Left forelimb (tissue), 1 donor: ENCODE data around the gene FAM78A.
"Not testable (repeated sequence)": the region's sequence is repeated elsewhere in the genome, so short reads cannot be mapped to it uniquely, and the experiment has no call there.

ENCODE experiments used
- DNase-seq: peaks from one replicate; pipeline ENCODE4 v3.0.0-alpha.2; 2018; ENCODE audit warnings: low spot score

FAM78A gene

GRCh38 chr9:131281119-131281965, 5.0 kb upstream of the FAM78A start:
- no peak for DNase-seq

DNA sequence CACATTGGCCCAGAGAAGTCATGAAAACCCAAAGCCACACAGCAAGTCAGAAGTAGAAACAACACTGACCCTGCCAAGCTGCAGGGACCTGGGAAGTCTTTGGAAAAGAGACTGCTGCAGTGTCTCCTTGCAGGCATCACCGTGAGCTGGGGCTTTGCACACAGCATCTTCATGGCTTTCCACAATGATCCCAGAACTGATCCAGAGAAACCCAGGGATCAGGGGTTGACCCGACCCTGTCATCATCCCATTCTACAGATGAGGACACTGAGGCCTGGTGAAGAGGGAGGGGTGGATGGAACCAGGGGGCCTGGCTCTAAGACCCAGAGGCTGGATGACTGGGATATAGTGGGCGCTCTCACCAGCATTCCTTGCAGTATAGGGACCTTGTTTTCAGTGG, 4.3 kb upstream of the FAM78A start:
- no peak for DNase-seq

GRCh38 chr9:131279863-131280570, 3.7 kb upstream of the FAM78A start:
- no peak for DNase-seq

DNA sequence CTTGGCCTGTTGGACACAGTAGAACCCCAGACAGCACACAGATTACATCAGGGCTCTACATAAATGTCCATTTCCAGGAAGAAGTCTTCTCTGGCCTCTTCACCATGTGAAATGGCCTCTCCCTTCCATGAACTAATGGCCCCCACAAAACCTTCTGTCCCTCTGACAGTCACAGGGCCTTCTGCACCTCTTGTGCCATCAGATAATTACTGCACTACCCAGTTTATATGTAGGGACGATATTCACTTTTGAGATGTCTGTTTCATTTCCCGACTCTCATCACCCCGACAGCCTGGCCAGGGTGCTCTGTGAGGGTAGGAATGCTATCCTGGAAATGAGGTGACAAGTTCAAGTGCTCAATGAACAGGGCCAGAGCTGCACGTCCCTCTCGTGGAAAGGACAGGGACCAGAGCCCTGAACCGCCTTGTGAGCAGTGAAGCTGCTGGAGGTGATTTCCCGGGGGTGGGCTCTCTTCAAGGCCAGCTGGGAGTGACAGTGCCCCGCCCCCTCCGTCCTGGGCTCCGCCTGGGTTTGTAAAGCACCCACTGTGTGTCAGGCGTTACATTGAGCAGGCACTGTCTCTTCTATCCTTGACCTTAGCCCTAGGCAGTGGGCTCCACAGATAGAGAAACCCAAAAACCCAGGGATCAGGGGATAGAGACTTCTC, 3.0 kb upstream of the FAM78A start:
- DNase-seq, result no peak

- no peak for DNase-seq
Observed at GRCh38 chr9:131278702-131279111, 2.4 kb upstream of the FAM78A start.

DNA sequence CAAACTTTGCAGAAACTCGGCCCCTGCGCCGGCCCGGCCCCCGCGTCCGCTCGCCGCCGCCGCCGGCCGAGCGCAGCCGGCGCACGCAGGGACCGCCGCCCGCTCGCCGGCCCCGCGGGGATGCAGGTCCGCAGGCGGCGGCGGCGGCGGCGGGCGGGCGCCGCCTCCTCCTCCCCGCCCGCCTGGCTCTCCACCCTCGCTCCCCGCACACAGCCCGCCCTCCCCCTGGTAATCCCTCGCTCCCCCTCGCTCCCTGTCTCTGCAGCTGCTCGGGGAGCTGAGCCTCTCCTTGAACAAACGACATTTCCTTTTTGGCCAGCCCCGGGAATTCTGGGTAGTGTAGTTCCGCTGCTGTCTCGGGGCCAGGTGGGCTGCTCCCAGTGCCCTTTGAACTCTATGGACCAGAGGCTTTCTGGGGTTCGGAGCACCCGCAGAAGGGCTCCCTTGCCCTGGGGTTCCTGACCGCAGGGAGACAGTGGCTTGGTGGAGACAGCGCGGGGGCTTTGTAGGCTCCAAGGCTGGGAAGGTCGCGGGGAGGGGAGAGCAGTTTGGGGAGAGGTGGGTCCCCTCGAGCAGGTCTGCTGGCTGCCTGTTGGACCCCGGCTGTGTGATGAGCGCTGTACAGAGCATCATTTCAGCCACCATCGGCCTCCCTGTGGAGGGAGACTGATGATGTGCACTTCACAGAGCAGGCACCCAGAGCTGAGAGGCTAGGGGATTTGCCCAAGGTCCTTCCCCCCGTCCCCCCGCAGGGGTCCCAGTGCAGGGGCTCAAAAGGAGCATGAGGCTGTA, 1.8 kb upstream of the FAM78A start:
- peak; percentile 87 for DNase-seq

DNA sequence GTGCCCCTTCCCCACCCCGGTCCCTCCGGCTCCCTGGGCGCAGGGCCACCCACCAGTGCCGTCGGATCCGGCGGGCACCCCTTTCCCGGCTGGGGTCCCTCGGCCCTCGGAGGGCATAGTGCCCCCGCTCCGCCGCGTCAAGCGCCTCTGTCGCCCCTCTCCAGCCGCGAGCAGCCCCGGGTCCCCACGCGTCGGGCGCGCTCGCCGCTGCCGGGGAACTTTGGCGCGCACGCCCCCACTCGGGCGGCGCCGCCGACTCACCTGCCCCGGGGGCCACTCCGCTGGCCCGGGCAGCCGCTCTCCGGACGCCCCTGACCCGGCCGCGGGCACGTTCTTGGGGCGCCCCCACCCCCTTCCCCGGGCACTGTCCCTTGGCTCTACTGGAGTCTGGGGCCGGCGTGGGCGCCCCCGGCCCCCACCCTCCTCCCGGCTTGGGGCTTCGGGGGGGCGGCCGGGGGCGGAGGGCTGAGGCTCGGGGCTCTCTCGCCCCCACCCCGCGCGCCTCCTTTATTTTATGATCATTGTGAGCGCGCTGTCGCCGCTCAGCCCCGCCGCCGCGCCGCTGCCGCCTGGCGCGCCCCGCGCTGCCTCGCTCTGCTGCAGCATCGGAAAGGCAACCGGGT, 1.1 kb upstream of the FAM78A start:
- DNase-seq, result no peak

DNA sequence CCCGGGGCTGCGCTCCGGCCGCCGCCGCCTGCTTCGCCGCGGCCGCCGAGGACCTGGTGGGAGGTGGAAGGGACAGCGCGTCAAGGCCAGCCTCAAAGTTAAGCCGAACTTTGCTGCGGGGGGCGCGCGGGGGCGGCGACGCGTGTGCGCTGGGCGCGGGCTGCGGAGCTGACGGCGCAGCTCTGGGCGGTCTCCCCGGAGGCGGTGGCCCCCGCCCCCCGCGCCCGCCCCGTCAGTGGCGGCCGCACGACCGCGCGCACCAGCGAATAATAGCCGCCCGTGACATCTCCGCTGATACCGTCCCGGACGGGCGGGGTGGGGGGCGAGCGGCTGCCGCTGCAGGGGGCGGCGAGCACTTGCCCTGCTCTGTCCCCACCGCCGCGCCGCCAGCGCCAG, 579 bp upstream of the FAM78A start:
- DNase-seq, result no peak

- DNase-seq, result no peak
Observed at GRCh38 chr9:131275332-131276093, 797 bp downstream of the FAM78A start.

GRCh38 chr9:131274674-131275331, 1.5 kb downstream of the FAM78A start:
- no peak for DNase-seq

DNA sequence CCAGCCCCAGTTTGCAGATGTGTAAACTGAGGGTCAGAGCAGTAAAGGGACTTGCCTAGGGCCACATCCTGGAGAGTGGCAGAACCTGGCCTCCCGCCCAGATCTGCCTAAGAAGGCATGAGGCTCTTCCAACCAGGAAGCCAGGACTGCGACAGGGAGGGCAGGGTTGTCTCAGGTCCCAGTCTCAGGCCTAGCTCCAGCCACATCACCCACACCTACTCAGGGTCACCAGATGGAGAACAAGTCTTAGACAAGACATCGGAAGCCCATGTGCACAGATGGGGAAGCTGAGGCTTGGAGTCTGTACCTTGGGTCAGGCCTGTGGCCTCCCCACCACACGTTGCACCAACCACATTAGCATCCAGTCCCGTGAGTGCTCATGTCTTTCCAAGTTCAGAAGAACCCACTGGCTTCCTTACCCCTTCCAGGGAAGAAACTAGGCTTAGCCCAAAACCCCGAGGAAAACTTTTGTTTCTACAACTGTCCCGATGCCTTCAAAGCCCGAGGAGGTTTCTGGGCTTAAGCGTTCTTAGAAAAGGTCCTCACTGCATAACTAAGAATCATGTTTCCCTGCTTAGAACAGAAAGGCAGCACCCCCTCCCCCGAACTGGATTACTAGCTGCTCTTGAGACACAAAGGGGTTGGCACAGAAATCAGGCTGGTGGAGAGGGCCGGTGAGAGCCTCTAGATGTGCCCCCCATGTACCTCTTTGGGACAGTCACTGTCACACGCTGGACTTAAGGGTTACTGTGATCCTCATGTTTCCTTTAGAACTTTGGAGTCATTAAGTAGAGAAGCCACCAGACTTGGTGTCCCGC, 2.2 kb downstream of the FAM78A start:
- no peak for DNase-seq

DNA sequence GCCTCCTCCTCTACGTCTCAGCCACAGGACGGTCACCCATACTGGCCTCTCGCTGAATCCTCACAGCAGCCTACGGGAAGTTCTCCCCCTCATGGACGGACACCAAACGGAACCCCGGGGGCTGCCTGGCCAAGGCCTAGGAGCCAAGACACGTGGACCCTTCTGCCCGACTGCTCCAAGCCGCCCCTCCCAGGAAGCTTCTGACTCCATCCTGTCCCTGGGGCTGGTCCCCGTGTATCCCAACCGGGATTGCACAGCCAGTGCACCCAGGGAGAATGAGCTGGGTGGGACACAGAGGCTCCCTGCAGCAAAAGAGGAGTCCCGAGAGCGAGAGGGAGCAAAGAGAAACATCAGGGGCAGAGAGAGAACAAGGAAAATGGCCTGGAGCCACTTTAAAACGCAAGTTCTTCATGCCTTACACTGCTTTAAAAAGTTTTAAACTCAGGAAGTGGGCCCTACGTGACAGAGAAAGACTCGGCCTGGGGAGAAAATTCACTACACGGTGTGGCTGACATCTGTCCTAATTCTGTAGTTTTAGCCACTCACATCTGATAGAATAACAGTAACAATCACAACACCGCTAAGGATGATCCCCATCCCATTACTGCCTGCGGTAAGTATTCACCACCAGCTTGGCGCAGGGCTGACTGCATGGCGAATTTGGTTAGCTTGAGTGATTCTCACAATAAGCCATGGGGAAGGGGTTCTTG, 3.0 kb downstream of the FAM78A start:
- DNase-seq, result no peak

DNA sequence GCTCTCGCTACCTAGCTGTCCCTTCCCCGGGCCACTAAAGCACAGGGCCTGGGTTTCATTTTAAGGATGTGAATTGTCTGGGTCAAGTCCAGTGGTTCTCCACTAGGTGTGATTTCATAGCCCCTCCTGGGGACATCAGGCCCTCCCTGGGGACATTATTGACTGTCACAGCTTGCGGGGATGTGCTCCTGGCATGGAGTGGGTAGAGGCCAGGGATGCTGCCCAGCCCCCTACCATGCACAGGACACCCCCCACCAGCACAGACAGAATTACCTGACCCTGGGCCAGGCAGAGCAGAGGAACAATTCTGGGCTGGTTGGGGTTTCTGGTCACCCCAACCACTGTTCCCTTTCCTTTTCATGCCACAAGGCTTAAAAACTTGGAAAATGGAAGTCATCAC, 4.1 kb downstream of the FAM78A start:
- no peak for DNase-seq

- DNase-seq, result no peak
Observed at GRCh38 chr9:131271506-131271931, 4.8 kb downstream of the FAM78A start.

GRCh38 chr9:131271016-131271273, 5.4 kb downstream of the FAM78A start:
- not testable (repeated sequence) for DNase-seq

- peak; percentile 61 for DNase-seq
Observed at GRCh38 chr9:131270171-131271015, 5.9 kb downstream of the FAM78A start.

GRCh38 chr9:131266266-131267229, 9.8 kb downstream of the FAM78A start:
- no peak for DNase-seq
